HG03108 (cell line): ENCODE measurements around the gene SHANK1.
"Not testable (repeated sequence)": the region's sequence is repeated elsewhere in the genome, so short reads cannot be mapped to it uniquely, and the experiment has no call there.

Source experiments
- ATAC-seq: cut with Tn5 transposase; IDR thresholded peaks from one replicate; pipeline ENCODE4 v1.9.1; 2021; ENCODE audit warnings: moderate library complexity; ENCODE audit not compliant: unreplicated experiment

The SHANK1 gene

GRCh38 chr19:50640368-50640767 is 79.2 kb downstream of the SHANK1 start:
- ATAC-seq: no peak

DNA sequence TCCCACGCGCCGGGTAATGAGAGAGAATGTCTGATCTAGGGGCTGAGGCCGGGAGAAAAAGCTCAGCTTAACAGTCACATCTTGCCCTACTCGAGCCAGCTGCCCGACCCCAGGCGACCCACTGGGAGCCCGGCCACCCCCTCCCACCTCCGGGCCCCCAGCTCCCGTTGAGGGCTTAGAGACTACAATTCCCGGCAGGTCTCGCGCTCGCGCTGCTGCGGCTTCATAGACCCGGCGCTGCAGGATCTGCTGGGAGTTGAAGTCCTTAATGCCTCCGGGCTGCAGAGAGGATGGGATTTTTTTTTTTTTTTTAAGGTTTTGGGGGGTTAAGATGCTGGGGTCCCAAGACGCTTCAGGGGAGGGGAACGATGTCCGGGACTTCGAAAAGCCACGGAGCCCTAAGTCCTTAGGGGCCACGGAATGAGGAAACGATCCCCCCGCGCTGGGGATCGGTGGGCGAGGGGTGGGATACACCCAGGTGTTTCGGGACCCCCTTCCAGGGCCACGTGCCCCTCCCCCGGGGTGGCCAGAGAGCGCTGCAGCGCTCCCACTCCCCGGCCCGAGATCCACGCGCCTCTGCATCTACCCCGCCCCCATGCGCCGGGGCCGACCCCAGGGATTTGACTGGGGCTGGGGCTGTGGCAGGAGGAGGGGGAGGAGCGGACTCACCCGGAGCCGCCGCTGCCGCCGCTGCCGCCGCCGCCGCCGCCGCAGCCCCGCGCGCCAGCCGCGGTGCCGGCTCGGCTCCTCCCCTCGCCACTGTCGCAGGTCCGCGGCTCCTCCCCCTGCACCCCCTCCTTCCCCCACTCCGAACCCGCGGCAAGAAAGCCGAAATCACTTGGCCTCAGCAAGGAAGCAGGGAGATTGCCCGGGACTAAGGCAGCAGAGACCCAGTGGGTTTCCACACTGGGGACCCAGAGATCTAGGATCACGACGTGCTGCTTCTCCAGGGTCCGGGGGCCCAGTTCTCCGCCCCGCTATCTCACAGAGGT is 80.2 kb downstream of the SHANK1 start, which contains the start of gene SYT3:
TSS of gene SYT3 (minus strand) at position 761 of the 992 bp plus-strand sequence. CDS start 2,470 bp downstream, outside the sequence.
- ATAC-seq: no peak

GRCh38 chr19:50638600-50638999 is 81.0 kb downstream of the SHANK1 start:
- no peak for ATAC-seq

DNA sequence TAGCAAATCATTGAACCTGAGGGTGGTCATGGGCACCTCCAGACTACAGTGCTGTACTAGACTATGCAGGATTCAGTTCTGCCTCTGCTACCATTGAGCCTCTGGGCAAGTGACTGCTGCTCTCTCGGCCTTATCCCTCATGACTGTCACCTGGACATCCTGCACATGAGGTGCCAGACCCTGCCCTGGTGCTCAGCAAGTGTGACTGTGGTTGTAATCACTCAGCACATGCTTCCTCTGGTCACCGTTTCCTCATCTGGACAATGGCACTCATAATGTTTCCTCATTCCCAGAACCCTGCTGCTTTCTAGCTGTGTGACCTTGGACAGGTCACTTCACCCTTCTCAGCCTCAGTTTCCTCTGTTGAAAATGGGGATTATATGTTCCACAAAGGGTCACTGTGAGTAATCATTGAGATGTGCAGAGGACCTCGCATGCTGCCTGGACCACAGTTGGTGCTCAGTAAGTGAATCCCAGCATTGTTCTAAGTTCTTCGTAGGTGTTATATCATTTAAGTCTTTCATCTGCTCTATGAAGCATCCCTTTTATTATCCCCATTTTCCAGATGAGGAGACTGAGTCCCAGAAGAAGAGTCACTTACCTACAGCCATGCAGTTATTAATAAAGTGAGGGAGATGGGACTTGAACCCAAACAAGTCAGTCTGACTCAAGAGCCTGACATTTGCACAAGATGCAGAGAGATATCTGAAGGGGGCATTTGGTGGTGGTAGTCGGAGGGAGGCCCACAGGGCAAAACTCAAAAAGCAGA is 83.1 kb downstream of the SHANK1 start:
- ATAC-seq: no peak

DNA sequence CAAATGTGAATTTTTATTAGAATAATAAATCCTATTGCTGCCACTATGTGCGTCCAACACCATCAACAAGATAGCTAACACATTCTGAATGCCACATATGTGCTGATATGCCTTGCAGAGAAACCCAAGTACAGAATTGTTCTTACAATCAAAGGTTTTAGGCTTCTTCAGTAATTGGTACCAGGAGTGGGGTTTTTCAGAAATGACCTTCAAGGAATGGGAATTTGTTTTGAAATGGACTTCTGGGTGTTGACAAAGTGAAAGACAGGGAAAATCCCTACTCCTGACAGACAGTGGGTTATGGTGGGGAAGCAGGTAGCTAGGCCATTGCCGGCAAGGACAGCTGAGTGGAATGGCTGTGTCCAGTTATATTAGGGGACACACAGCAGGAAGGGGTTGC is 85.6 kb downstream of the SHANK1 start:
- ATAC-seq: no peak

DNA sequence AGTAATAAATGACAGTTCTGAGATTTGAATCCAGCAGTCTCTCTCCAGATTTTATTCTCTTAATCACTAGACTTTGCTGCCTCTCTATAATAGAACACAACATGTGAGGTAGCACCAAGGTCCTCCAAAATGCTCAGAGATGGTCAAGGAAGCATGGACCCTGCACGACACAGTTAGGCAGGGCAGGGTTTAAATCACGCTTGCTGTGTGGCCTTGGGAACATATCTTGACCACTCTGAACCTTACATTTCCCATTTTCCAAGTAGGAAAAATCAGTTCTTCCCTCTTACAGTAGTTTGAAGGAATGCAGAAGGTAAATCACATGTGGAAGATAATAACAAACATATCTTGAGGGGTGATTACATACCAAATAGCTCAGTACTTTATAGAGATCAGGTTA is 86.2 kb downstream of the SHANK1 start:
- ATAC-seq: no peak

- no peak for ATAC-seq
Measured at GRCh38 chr19:50632151-50632835, 87.3 kb downstream of the SHANK1 start.

DNA sequence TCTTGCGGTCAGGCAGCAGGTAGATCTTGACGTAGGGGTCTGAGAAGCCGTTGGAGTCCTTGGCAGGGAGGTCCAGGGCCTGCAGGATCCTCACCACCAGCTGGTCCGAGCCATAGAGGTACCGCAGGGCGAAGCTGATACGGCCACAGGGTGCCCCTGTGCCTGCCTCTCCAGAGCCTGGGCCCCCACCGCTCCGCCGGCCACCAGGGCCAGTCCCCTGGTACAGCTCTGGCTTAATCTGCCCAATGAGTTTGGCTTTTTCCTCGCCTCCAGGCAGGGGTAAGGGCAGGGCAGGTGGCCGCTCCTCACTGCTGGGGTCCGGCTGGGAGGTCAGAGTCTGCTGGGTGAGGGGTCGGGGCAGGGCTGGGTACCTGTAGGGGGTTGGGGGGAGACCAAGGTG is 89.8 kb downstream of the SHANK1 start:
- ATAC-seq: no peak

DNA sequence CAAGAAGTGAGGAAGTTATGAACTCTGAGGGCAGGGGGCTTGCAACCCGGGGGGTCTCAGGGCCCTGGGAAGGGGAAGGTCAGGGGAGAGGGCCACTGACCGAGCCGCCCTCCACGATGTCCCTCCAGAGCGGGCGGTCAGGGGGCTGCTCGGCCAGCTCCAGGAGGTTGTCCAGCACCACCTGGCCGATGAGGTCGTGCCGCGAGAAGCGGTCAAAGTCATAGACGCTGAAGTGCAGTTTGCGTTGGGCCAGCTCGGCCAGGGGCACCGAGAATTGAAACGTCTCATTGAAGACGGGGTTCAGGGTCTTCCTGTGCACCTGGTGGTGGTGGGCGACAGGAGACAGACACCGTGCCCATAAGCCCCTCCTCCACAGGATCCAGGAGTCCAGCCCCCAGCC is 90.4 kb downstream of the SHANK1 start:
- ATAC-seq: no peak

GRCh38 chr19:50628551-50628950 is 91.1 kb downstream of the SHANK1 start:
- no peak for ATAC-seq

- ATAC-seq: no peak
Measured at GRCh38 chr19:50628146-50628545, 91.5 kb downstream of the SHANK1 start.

- ATAC-seq: no peak
Measured at GRCh38 chr19:50626795-50627194, 92.8 kb downstream of the SHANK1 start.

- no peak for ATAC-seq
Measured at GRCh38 chr19:50626011-50626410, 93.6 kb downstream of the SHANK1 start.

GRCh38 chr19:50624949-50625600 is 94.5 kb downstream of the SHANK1 start:
- no peak for ATAC-seq

GRCh38 chr19:50620394-50620906 is 99.2 kb downstream of the SHANK1 start:
- ATAC-seq: not testable (repeated sequence)

GRCh38 chr19:50619184-50619583 is 100.4 kb downstream of the SHANK1 start:
- ATAC-seq: not testable (repeated sequence)

- not testable (repeated sequence) for ATAC-seq
Measured at GRCh38 chr19:50618379-50618778, 101.2 kb downstream of the SHANK1 start.

DNA sequence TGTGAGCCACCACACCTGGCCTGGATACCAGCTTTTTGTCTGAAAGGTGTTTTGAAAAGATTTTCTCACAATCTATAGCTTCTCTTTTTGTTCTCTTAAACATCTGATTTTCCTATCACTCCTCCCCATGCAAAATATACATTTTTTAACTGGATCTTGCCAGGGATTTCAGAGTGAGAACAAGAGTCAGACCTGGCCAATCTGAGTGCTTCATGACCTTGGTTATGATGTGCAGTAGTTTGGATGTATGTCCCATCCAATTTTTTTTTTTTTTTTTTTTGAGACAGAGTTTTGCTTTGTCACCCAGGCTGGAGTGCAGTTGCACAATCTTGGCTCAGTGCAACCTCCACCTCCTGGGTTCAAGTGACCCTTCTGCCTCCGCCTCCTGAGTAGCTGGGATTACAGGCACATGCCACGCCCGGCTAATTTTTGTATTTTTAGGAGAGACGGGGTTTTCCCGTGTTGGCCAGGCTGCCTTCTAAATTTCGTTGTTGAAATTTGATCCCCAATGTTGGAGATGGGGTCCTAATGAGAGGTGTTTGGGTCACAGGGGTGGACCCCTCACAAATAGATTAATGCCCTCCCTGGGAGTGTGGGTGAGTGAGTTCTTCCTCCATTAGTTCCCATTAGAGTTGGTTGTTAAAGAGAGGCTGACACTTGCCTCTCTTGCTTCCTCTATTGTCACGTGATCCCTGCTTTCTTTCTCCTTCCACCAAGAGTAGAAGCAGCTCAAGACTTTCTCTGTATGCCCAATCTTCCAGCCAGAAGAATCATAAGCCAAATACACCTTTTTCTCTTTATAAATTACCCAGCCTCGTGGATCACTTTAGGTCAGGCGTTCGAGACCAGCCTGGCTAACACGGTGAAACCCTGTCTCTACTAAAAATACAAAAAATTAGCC is 106.8 kb downstream of the SHANK1 start:
- not testable (repeated sequence) for ATAC-seq
